Mucosa of stomach (tissue), 1 donor: ENCODE results near the gene AGMO.
"Not testable (repeated sequence)": the region's sequence is repeated elsewhere in the genome, so short reads cannot be mapped to it uniquely, and the experiment has no call there.

Source experiments
- H3K27me3 ChIP-seq: one replicate; pipeline ENCODE4 v1.7.0; 2013; ENCODE audit warnings: mild to moderate bottlenecking, low read length; ENCODE audit not compliant: control insufficient read depth, insufficient read depth
- H3K36me3 ChIP-seq: one replicate; pipeline ENCODE4 v1.7.0; 2013; ENCODE audit warnings: low read length; ENCODE audit not compliant: control insufficient read depth, insufficient read depth
- H3K4me1 ChIP-seq: one replicate; pipeline ENCODE4 v1.7.0; 2013; ENCODE audit warnings: mild to moderate bottlenecking, low read length; ENCODE audit not compliant: control insufficient read depth, insufficient read depth
- H3K4me3 ChIP-seq: one replicate; pipeline ENCODE4 v1.7.0; 2013; ENCODE audit warnings: low read length
- H3K9ac ChIP-seq: one replicate; pipeline ENCODE4 v1.7.0; 2013; ENCODE audit warnings: mild to moderate bottlenecking, low read length, moderate library complexity
- H3K9me3 ChIP-seq: one replicate; pipeline ENCODE4 v1.7.0; 2013; ENCODE audit warnings: mild to moderate bottlenecking, low read length, moderate library complexity; ENCODE audit not compliant: control insufficient read depth
- donor health status: Pancreatic carcinoma.

Gene AGMO

GRCh38 chr7:15557686-15558085 is 4.1 kb downstream of the AGMO start:
- no peaks in the 10 kb centered on the region for H3K36me3 ChIP-seq
- H3K9ac ChIP-seq, result no peak overlapping the region
- no peaks in the 10 kb centered on the region for H3K27me3 ChIP-seq
- H3K9me3 ChIP-seq, result no peaks in the 10 kb centered on the region
- H3K4me1 ChIP-seq, result no peaks in the 10 kb centered on the region
- H3K4me3 ChIP-seq, result no peak overlapping the region

GRCh38 chr7:15557186-15557585 is 4.6 kb downstream of the AGMO start:
- Histone ChIP-seq H3K36me3 (no peaks in the 10 kb centered on the region), H3K9ac (no peak overlapping the region), H3K4me1 (no peaks in the 10 kb centered on the region), H3K9me3 (no peaks in the 10 kb centered on the region), H3K4me3 (no peak overlapping the region), H3K27me3 (no peaks in the 10 kb centered on the region)

GRCh38 chr7:15556339-15557105 is 5.3 kb downstream of the AGMO start:
- H3K36me3 ChIP-seq, result no peaks in the 10 kb centered on the region
- no peak overlapping the region for H3K9ac ChIP-seq
- no peaks in the 10 kb centered on the region for H3K9me3 ChIP-seq
- H3K27me3 ChIP-seq, result no peaks in the 10 kb centered on the region
- H3K4me3 ChIP-seq, result no peak overlapping the region
- H3K4me1 ChIP-seq, result no peaks in the 10 kb centered on the region

GRCh38 chr7:15555381-15555859 is 6.4 kb downstream of the AGMO start:
- Histone ChIP-seq H3K36me3 (no peaks in the 10 kb centered on the region), H3K4me3 (no peak overlapping the region), H3K27me3 (no peaks in the 10 kb centered on the region), H3K9ac (no peak overlapping the region), H3K4me1 (no peaks in the 10 kb centered on the region), H3K9me3 (no peaks in the 10 kb centered on the region)

GRCh38 chr7:15554744-15555143 is 7.1 kb downstream of the AGMO start:
- Histone ChIP-seq H3K4me3 (no peak overlapping the region), H3K27me3 (no peaks in the 10 kb centered on the region), H3K9me3 (no peaks in the 10 kb centered on the region), H3K9ac (no peak overlapping the region), H3K4me1 (no peaks in the 10 kb centered on the region), H3K36me3 (no peaks in the 10 kb centered on the region)

- Histone ChIP-seq H3K9ac (no peak overlapping the region), H3K9me3 (no peaks in the 10 kb centered on the region), H3K36me3 (no peaks in the 10 kb centered on the region), H3K4me3 (no peak overlapping the region), H3K27me3 (no peaks in the 10 kb centered on the region), H3K4me1 (no peaks in the 10 kb centered on the region)
Measured at GRCh38 chr7:15554081-15554480, 7.7 kb downstream of the AGMO start.

- H3K36me3 ChIP-seq, H3K4me1 ChIP-seq, H3K9ac ChIP-seq, H3K9me3 ChIP-seq, H3K4me3 ChIP-seq, H3K27me3 ChIP-seq: not testable (repeated sequence)
Measured at GRCh38 chr7:15547320-15547719, 14.5 kb downstream of the AGMO start.

- Histone ChIP-seq H3K9me3 (no peaks in the 10 kb centered on the region), H3K36me3 (no peaks in the 10 kb centered on the region), H3K4me3 (no peak overlapping the region), H3K9ac (no peak overlapping the region), H3K27me3 (no peaks in the 10 kb centered on the region), H3K4me1 (no peaks in the 10 kb centered on the region)
Measured at GRCh38 chr7:15546272-15546792, 15.5 kb downstream of the AGMO start.

- Histone ChIP-seq H3K27me3 (no peaks in the 10 kb centered on the region), H3K9me3 (no peaks in the 10 kb centered on the region), H3K4me1 (no peaks in the 10 kb centered on the region), H3K9ac (no peak overlapping the region), H3K4me3 (no peak overlapping the region), H3K36me3 (no peaks in the 10 kb centered on the region)
Measured at GRCh38 chr7:15544050-15544449, 17.8 kb downstream of the AGMO start.

- H3K9ac ChIP-seq, result no peak overlapping the region
- H3K4me1 ChIP-seq, result no peaks in the 10 kb centered on the region
- H3K27me3 ChIP-seq, result no peaks in the 10 kb centered on the region
- H3K4me3 ChIP-seq, result no peak overlapping the region
- H3K36me3 ChIP-seq, result no peaks in the 10 kb centered on the region
- no peaks in the 10 kb centered on the region for H3K9me3 ChIP-seq
Measured at GRCh38 chr7:15543256-15543655, 18.6 kb downstream of the AGMO start.

- no peaks in the 10 kb centered on the region for H3K9me3 ChIP-seq
- no peaks in the 10 kb centered on the region for H3K36me3 ChIP-seq
Measured at GRCh38 chr7:15527648-15528047, 34.2 kb downstream of the AGMO start.

GRCh38 chr7:15525652-15526263 is 36.1 kb downstream of the AGMO start:
- no peak overlapping the region for H3K4me3 ChIP-seq
- H3K36me3 ChIP-seq, result no peaks in the 10 kb centered on the region
- H3K27me3 ChIP-seq, result no peaks in the 10 kb centered on the region
- H3K9ac ChIP-seq, result no peak overlapping the region
- no peaks in the 10 kb centered on the region for H3K9me3 ChIP-seq
- H3K4me1 ChIP-seq, result no peaks in the 10 kb centered on the region

More at GRCh38 chr7:15527648-15528047, 34.2 kb downstream of the AGMO start:
- no peaks in the 10 kb centered on the region for H3K27me3 ChIP-seq
- H3K4me3 ChIP-seq, result no peak overlapping the region
- no peak overlapping the region for H3K9ac ChIP-seq
- H3K4me1 ChIP-seq, result no peaks in the 10 kb centered on the region
